Middle frontal gyrus (tissue), 1 donor: ENCODE results near the gene GLI3.
A peak's percentile ranks its signal among the peaks of the same experiment; 100 is the strongest.

Experiments used
- DNase-seq: peaks from one replicate; pipeline ENCODE4 v3.0.0-alpha.2; 2015; ENCODE audit warnings: low spot score; ENCODE audit errors: extremely low spot score

The GLI3 gene

DNA sequence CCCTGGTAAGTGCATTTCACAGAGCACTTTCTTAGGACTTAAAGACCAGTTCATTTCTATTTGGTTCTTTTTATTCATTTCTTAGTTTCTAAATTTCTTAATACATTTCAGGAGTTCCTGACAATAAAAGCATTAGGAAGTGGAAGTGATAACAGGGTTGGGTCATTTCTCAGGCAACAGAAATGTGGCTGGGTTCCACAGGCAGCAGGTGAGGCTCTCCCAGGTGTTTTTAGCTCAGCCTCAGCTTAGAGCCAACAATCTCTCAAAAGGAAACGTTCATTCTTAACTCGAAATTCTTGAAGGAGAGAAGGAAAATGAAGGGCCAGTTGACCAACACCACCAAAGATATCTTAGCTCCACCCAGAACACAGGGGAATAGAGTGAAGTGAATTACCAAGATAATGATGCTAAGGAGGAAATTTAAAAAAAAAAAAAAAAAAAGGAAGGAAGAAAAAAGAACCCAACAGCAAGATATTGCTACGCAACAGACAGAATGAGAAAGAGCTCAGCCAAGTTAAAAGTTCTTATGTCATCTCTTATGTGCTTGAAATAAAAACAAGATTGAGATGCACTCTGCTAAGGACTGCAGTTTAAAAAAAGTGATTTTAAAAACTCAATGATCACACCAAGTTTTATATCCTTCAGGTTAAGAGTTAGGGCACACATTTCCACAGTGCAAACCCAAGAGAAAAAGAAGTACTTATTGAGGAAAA, 230.1 kb downstream of the GLI3 start:
- DNase-seq, result no peak

GRCh38 chr7:42002654-42003053, 234.4 kb downstream of the GLI3 start:
- DNase-seq, result no peak

DNA sequence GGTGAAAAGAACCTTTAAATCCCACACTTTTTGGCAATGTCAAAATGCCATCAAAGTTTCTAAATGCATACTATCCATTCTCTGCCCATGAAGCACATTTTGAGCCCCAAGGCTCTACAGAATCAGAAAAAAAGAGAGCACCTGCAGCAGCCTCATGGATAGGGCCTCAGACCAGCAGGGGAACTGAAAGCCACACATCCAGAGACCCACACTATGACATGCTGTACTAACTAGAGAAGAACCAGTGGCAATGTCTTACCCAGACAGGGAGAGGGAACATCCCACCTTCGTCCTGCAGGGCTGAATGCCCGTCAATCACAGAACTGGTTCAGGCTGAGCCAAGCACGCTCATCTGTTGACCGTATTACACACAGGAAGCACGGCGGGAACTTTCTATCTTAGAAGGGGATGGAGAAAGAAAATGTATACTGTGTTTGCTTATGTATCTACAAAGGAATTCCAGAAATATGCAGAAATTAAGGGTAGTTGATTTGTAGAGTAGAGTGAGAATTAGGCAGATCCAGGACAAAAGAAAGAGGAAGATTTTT, 237.2 kb downstream of the GLI3 start:
- DNase-seq, result no peak

DNA sequence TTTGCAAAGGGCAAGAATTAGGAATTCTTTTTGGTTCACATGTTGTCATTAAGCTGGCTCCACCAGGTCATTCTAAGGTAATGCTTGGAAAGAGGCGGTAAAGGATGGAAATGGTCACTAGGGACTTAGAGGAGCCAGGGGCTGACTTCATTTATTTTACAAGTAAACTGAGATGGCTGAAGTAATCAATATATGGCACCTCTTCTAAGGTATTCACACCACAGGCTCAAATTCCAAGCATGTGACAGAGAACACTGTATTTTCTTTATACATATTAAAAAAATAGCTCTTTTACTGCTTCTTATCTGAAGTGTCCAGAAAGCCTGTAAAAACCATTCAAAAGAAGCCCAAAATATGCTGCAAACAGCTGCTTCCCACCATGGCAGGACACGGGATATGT, 239.0 kb downstream of the GLI3 start:
- no peak for DNase-seq

GRCh38 chr7:41997151-41997550, 239.9 kb downstream of the GLI3 start:
- no peak for DNase-seq

DNA sequence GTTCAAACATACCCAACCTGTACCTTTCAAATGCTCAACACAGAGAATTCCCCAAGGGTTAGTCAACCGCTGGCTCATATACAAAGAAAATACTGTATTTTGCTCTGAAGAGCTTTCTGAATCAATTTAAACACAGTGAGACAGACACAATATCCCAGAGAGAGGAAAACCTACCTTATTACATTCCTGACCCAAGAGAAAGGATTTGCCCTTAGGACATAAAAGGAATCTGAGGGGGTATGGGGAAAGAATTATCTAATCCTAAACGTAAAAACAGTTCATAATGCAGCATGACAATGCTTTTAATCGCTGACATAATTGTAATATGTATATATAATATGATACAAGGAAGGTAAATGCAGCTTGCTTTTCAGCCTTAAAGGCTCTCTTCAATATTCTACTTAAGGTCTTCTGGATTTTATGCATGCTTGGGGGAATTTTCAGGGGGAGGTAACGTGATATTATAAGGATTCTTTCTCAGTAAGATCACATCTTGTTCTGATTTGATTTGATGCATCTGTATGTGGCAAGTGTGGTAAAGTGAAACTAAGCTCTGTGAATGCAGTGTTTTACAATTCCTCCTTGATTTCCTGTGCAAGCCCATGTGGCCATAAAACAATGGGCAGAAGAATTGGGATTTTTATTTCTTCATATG, 240.5 kb downstream of the GLI3 start:
- DNase-seq, result no peak

DNA sequence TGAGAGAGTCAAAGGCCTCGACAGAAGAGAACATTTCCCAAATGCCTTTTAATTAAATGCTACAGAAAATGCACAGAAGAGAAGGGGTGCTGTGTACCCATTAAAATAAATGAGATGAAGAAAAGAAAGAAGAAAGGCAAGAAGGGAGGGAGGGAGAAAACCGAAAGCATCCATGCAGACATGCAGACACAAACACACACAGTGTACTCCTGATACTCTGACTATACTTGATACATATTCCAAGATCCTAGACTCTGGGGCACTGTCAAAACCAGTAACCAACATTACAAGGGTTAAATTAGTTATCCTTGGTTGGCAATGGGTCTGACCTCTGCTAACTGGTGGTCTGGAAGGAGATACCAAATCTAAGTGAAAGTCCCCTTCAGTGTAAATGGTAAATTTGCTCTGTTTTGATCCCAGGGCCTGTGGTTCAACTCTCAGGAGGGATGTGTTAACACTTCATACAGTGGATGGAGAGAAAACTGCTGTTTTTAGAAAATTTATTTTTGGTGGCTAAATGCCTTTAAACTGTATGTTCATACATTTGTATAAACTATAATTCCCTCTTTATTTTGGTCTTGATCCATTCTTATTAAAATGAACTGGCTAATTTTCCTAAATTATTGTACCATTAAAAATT, 241.3 kb downstream of the GLI3 start:
- no peak for DNase-seq

- DNase-seq, result no peak
Observed at GRCh38 chr7:41994746-41995110, 242.3 kb downstream of the GLI3 start.

DNA sequence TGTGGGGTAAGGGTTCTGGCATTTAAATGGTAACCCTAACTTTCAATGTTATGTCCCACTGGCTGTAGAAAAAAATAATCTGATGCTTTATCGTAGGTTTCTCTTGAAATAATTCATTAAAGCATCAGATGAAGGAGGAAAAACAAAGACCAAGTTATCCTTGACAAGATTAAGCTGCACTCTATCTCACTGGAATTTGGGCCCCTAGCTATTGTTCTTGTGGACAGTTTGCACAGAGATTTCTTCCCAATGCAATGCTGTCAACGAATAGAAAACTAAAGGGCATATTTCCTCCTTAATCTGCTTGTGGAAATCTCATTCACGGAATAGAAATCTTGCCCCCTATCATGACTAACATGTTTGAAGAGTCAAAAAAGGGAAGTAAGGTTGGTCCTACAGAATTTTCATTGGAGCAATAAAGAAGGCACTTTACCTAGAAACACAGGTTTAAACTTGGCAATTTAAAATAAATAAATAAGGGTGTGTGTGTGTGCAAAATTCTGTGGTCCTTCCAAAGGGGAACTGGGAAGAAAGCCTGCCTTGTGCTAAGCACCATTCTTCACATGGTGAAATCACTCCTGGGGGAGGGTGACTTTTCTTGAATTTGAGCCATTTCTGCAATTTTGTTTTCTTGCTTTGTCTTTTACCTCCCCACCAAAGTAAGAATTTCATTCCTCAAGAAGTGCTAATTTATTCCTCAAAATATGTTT, 242.8 kb downstream of the GLI3 start:
- DNase-seq, result no peak

GRCh38 chr7:41992881-41993867, 243.8 kb downstream of the GLI3 start:
- DNase-seq, result no peak

DNA sequence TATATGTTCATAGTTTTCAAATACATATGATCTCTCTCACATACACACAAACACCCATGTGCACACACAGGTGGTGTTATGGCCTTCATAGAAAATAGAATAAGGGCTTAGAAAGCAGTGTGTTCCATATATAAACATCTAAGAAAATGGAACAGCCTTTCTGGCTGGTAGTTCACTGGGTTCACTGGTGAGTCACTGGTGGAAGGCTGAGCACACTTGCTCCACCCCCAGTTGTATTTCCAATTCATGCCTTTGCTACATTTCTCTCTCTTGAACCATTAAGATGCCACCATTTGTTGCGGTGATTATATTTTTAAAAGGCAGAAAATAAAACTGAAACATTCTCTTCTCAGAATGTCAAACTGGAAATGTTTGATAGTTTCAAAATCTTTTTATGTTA, 252.1 kb downstream of the GLI3 start:
- no peak for DNase-seq

DNA sequence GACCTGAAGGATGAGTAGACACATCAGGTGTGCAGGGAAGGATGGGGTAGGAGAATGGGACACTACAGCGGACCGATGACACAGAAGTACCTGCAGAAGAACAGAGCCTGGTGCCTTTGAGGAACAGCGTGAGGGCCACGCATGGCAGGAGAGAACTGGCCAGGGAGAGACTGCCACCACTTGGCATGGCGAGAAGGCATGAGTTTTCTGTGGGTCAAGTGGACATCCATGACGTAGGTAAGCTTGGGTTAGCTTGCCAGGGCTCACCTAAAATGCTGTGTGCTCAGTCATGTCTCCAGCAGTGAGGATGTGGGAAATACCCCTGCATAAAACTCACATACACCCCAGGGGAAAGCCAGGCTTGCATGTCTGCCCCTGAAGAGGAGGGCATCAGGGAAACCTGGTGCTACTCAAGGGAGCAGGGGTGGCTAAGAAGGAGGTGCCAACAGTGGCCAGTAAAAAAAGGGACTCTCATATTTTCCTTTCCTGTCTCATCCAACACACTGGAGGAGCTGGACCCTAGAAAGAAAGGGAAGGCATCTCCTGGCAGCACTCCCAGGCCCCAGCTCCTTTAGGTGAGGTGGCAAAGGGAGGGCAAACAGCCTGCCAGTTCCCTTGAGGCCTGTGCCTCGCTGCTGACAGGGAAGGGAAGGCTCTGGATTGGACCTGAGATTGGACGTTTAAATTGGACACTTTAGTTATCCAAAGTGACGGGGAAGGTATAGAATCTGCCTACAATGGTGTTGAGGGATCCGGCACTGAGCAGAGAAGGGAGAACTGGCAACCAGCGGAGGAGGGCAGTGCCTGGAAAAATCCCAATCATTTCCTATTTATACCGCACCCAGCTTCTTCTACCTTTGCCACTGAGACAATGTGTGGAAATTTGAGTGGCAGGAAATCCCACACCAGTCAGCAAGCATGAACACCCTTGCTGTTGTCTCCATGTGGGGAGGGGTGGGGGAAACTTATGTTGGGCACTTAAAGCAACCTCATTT, 255.7 kb downstream of the GLI3 start:
- no peak for DNase-seq

DNA sequence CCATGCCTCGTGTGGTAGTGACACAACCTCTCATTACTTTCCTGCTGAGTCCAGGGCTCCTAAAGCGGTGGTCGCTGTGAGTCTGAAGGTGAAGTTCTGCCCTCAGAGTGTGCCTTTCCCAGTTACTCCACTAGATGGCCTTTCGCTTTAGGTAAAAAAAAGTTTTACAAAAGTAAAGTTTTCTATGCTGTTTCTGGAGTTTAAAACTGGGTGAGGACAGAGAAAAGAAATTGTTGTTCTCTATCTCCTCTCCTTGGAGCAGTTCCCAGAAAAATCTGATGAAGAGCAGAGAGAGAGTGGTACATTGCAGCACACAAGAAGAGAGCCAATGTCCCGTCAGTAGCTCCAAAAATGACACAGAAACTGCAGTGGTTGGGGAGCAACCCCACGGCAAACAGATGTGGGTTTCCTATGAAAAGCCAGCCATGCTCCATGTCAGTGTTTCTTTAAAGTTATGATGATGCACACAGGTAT, 257.1 kb downstream of the GLI3 start:
- no peak for DNase-seq

- DNase-seq, result no peak
Observed at GRCh38 chr7:41978858-41979257, 258.2 kb downstream of the GLI3 start.

DNA sequence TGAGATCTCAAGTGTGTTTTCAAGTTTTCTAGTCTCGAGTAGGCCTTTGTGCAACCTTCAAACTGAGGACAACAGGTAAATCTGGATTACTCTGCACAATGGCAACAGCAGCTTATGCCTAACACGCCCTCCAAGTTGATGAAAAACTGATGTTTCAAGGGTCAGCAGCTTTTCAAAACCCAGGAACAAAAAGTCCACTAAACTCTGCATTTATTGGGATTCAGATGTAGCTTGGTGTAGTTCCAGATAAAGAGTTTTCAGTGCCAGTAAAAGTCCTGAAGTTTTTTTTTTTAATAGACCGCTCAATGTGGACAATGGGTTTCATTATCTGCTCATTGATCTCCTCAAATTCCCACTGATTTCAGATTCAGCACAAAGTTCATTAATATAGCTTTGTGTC, 259.3 kb downstream of the GLI3 start:
- DNase-seq, result no peak

- DNase-seq, result peak; percentile 62
Observed at GRCh38 chr7:41977151-41977651, 259.8 kb downstream of the GLI3 start.

GRCh38 chr7:41976411-41976810, 260.6 kb downstream of the GLI3 start:
- DNase-seq, result no peak

GRCh38 chr7:41975849-41976248, 261.2 kb downstream of the GLI3 start:
- no peak for DNase-seq
